Thyroid gland (tissue), 4 donors: Measurements from ENCODE around the gene MEOX1.

Experiments
- CTCF ChIP-seq, 6 experiments: fragments of 200-600 bp in 3 of 6; fragments of 450-650 bp in 3 of 6; sonication (generic) in 3 of 6; IDR thresholded peaks; one replicate each; pipeline ENCODE4 v1.5.1; 2016 to 2019; ENCODE audit warnings: antibody characterized with exemption in 6 of 6, mild to moderate bottlenecking in 2 of 6, inconsistent platforms in 1 of 6, moderate library complexity in 1 of 6
- POLR2A ChIP-seq, 2 donors: fragments of 450-650 bp; IDR thresholded peaks; one replicate each; pipeline ENCODE4 v1.6.1; 2017; ENCODE audit warnings: antibody characterized with exemption in 2 of 2, mild to moderate bottlenecking in 2 of 2, moderate library complexity in 1 of 2

GRCh38 chr17:43655693-43656255, 5.9 kb downstream of the MEOX1 start:
- no peak for TF ChIP-seq CTCF (IDR thresholded peaks at IDR 0.05)
- no peak for TF ChIP-seq POLR2A (IDR thresholded peaks at IDR 0.05)
